Spleen (tissue), 7 donors: ENCODE results near the gene GYS1.
"Not testable (repeated sequence)": the region's sequence is repeated elsewhere in the genome, so short reads cannot be mapped to it uniquely, and the experiment has no call there.

Experiments
- CTCF ChIP-seq, 11 experiments: fragments of 200-600 bp in 7 of 11; fragments of 450-650 bp in 4 of 11; sonication (generic) in 4 of 11; IDR thresholded peaks in 8 of 11; conservative IDR thresholded peaks in 3 of 11; 1 replicate in 7 of 11; 2 replicates in 4 of 11; pipeline versions ENCODE4 v1.4.0 to v1.8.0; 2016 to 2021; ENCODE audit warnings: antibody characterized with exemption in 11 of 11, inconsistent platforms in 4 of 11, mild to moderate bottlenecking in 1 of 11
- POLR2AphosphoS5 ChIP-seq, 3 donors: sonication (generic); formaldehyde crosslinking; IDR thresholded peaks; one replicate each; pipeline ENCODE4 v1.5.1; 2017; ENCODE audit warnings: antibody characterized with exemption in 3 of 3
- donor health status: DM: no; HTN: no; CAD: no; lungs with moderate emphysema.
- donor health status: DM: no; HTN: no; CAD: no.
- donor health status: DM: no; HTN: no; CAD: no.

DNA sequence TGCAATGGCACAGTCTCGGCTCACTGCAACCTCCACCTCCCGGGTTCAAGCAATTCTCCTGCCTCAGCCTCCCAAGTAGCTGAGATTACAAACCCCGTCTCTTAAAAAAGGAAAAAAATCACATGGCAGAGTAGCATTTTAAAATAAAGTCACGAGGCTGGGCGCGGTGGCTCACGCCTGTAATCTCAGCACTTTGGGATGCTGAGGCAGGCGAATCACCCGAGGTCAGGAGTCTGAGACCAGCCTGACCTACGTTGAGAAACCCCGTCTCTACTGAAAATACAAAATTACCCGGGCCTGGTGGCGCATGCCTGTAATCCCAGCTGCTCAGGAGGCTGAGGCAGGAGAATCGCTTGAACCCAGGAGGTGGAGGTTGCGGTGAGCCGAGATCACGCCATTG, 65.4 kb downstream of the GYS1 start:
- TF ChIP-seq CTCF (IDR thresholded peaks at IDR 0.05 in 8 of 11, conservative IDR thresholded peaks at IDR 0.05 in 3 of 11); POLR2AphosphoS5 (IDR thresholded peaks at IDR 0.05): not testable (repeated sequence)
